ENCODE results near the gene IRX4. TPM values are rescaled to one million over a fixed set of nuclear protein-coding genes. Genes with fewer than 3 reads are reported as not detected.
"Not testable (repeated sequence)": the region's sequence is repeated elsewhere in the genome, so short reads cannot be mapped to it uniquely, and the experiment has no call there.

IRX4 gene
- total RNA-seq, 1 donor = not detected

DNA sequence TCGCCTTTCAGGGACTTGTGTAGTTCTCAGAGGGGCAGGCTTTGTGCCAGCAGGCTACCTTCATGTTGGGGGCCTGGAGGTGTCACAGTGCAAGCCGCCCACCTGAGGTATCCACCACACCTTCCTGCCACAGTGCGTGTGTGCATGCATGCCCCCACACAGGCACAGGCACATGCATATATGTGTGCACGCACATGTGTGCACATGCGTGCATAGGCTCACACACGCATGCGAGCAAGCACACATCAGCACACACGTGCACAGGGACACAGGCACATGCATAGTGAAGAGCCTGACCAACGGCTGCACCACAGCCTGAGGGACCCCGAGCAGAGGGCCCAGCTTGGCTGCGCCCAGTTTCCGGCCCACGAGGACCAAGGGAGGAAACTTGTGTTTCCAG is 36.1 kb downstream of the IRX4 start:
- TF ChIP-seq, protein P1, sequence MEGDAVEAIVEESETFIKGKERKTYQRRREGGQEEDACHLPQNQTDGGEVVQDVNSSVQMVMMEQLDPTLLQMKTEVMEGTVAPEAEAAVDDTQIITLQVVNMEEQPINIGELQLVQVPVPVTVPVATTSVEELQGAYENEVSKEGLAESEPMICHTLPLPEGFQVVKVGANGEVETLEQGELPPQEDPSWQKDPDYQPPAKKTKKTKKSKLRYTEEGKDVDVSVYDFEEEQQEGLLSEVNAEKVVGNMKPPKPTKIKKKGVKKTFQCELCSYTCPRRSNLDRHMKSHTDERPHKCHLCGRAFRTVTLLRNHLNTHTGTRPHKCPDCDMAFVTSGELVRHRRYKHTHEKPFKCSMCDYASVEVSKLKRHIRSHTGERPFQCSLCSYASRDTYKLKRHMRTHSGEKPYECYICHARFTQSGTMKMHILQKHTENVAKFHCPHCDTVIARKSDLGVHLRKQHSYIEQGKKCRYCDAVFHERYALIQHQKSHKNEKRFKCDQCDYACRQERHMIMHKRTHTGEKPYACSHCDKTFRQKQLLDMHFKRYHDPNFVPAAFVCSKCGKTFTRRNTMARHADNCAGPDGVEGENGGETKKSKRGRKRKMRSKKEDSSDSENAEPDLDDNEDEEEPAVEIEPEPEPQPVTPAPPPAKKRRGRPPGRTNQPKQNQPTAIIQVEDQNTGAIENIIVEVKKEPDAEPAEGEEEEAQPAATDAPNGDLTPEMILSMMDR (IDR thresholded peaks at IDR 0.05; ENCODE audit: insufficient read depth, low read length) = no peak
- no peak overlapping the region for H3K4me3 ChIP-seq (ENCODE audit: low read depth, low read length)
- DNase-seq (ENCODE audit: low read depth) = no peak

DNA sequence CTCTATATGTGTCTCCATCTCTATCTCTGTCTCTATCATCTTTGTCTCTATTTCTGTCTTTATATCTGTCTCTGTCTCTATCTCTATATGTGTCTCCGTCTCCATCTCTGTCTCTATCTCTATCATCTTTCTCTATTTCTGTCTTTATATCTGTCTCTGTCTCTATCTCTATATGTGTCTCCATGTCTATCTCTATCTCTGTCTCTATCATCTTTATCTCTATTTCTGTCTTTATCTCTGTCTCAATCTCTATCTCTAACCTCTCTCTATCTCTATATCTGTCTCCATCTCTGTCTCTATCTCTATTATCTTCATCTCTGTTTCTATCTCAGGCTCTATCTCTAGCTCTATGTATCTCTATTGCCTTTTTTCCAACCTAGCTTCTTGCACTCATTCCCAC is 37.0 kb downstream of the IRX4 start:
- no peak for DNase-seq (ENCODE audit: low read depth)
- TF ChIP-seq, protein P1 (IDR thresholded peaks at IDR 0.05; ENCODE audit: insufficient read depth, low read length) = no peak
- H3K4me3 ChIP-seq (ENCODE audit: low read depth, low read length) = no peak overlapping the region

DNA sequence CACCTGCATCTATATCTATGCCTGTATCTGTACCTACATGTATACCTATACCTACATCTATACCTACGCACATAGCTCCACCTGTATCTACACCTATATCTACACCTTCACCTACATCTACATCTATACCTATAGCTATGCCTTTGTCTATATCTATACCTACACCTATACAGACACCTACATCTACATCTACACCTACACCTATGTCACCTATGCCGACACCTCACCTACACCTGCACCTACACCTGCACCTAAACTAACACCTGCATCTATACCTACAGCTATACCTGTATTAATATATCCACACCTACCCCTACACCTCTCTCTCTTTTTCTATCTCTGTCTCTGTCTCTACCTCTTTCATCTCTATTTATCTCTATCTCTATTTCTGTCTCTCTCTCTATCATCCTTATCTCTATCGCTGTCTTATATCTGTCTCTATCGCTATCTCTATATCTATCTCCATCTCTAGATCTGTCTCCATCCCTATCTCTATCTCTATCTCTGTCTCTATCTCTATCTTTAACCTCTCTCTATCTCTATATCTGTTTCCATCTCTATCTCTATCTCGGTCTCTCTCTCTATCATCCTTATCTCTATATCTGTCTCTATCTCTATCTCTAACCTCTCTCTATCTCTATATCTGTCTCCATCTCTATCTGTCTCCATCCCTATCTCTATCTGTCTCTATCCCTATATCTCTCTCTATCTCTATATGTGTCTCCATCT is 37.9 kb downstream of the IRX4 start:
- TF ChIP-seq, protein P1 (IDR thresholded peaks at IDR 0.05; ENCODE audit: insufficient read depth, low read length) = no peak
- no peak overlapping the region for H3K4me3 ChIP-seq (ENCODE audit: low read depth, low read length)
- no peak for DNase-seq (ENCODE audit: low read depth)

DNA sequence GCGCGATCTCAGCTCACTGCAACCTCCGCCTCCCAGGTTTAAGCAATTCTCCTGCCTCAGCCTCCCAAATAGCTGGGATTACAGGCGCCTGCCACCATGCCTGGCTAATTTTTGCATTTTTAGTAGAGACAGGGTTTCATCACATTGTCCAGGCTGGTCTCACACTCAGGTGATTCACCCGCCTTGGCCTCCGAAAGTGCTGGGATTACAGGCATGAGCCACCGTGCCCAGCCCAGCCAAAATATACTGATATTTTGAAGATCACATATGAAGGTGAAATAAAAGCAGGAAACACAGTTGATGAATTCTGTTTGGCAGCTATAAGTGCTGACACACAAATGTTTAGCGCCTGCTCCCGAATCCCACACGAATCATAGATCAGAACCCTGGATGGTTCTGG is 39.0 kb downstream of the IRX4 start:
- H3K4me3 ChIP-seq (ENCODE audit: low read depth, low read length); DNase-seq (ENCODE audit: low read depth): not testable (repeated sequence)

DNA sequence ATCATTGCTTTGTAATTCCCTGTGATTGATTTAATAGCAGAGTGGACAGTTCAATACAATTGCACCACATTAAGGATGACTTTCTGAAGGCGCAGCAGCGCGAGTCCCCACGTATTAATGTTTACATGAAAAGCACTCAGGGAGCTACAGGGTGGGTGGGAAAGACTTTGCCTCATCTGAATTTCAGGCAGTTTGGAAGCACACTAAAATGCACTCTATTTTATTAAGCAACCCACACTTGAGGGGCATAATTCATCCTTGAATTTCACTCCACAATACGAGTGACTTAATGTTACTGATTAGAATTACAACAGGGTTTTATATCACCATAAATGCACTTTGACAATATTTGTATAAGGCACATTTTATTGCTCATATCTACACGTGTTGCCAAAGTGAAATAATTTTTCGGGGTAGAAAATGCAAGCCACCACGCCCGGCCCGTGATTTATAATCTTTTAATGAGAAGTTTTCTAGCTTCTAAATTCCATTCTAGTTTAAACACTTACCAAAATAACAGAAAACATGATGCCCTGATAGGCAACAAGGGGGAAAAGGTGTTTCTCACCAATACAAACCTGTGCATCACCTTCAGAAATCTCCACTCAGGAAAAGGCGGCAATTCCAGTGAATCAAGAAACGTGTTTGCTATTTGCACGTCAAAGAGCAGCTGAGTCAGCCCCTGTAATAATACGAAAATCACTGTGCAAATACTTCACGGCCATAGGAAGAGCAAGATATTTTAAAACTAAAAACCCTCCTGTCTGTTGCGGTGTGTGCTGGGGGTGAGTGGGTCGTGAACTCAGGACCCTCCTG is 40.5 kb downstream of the IRX4 start:
- TF ChIP-seq, protein P1 (IDR thresholded peaks at IDR 0.05; ENCODE audit: insufficient read depth, low read length) = no peak
- DNase-seq (ENCODE audit: low read depth) = no peak
- H3K4me3 ChIP-seq (ENCODE audit: low read depth, low read length) = no peak overlapping the region

DNA sequence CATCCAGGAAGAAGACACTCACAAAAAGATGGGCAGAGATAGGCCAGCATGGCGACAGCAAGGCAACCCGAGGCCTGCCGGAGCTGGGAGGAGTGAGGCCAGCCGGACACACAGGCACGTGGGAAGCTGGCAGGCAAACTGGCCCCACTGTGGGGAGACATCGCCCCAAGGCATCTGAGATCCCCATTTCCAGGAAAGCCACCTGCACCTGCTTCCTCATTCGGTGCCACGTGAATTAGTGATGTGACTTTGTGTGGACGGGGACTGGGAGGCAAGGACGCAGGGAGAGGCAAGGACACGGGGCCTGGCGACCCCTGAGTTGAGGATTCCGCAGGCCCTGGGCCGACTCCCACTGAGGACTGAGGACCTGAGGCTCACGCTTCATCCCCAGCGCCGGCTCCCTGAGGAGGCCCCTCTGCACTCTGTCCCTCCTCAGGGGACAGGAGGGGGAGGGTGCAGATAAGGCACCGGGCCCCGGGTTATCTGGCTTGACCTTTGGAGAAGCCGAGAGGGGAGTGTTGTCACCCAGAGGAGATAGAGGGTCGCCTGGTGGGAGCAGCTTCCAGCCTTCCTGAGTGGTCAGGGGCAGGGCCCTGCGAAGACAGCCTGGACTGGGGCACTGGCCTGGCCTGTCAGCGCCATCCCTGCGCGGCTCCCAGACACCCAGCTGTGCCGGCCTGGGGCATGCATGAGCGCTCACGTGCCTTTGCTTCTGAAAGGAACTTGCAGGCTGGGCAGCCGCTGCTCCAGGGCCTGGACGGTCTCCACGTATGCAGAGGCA is 41.8 kb downstream of the IRX4 start:
- H3K4me3 ChIP-seq (ENCODE audit: low read depth, low read length) = no peak overlapping the region
- no peak for DNase-seq (ENCODE audit: low read depth)
- TF ChIP-seq, protein P1 (IDR thresholded peaks at IDR 0.05; ENCODE audit: insufficient read depth, low read length) = no peak

DNA sequence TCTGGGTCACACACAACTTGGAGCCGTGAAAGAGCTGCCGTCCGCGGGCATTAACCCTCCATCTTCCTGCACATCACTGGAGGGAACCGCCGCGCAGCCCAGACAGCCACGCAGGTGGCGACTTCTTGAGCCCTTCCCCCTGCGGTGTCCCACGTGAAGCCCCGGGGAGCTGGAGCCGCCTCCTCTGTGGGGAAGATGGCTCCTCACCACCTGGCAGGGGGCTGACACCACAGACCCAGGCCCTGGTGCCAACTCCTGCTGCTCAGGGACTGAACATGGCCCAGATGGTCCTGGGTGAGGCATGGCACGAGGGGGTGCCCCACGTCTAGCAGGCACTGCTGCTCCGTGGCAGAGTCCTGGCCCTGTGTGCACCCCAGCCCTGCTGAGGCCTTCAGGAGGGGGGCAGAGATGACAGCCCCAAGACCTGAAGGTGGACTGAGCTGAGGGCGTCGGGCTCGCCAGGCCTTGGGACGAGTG is 42.6 kb downstream of the IRX4 start:
- H3K4me3 ChIP-seq (ENCODE audit: low read depth, low read length) = no peak overlapping the region
- no peak for DNase-seq (ENCODE audit: low read depth)
- TF ChIP-seq, protein P1 (IDR thresholded peaks at IDR 0.05; ENCODE audit: insufficient read depth, low read length) = no peak
